ENCODE measurements around the gene COL20A1. TPM values are rescaled to one million over a fixed set of nuclear protein-coding genes. Genes with fewer than 3 reads are reported as not detected.
"Not testable (repeated sequence)": the region's sequence is repeated elsewhere in the genome, so short reads cannot be mapped to it uniquely, and the experiment has no call there.

Gene COL20A1
- total and polyA plus RNA-seq, 7 experiments from 2014 or later, result 0.08 TPM; not detected in 6

DNA sequence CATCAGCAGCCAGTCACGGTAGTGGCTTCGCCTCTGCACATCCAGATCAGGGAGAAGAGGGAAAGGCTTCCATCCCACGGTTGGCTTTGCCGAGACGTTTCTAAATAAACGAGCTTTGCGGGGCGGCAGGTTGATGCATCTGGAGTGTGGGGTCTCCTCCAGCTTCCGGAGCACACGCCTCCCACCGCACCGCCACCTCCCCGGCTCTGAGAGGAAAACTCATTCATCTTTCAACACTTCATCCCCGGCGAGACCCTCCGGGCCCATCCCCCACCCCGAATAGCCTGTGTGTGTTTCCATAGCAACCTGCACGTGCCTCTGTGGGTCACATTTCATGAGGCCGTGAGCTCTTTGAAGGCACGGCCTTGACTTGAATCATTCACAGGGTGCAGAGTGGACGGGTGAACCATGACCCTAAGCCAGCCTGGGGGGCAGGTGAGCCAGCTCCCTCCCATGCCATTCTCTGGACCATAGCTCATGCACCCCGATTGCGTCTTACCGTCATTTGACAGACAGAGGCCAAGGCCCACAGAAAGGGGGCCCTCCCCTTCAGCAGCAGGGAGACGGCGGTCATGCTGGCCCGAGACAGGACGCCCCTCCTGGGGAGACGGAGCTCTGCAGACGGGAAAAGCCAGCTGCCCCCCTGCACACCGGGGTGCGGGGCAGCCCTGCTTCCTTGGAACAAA lies 84.4 kb downstream of the COL20A1 start:
- H3K27me3 Mint-ChIP-seq, result peaks cover 6 to 27% (median 16%) of the 10 kb centered on the region in 5 donors
- H3K27ac Mint-ChIP-seq, result no peak overlapping the region
- DNase-seq (no peak), ATAC-seq (no peak)
- H3K4me1 ChIP-seq (ENCODE audit: control insufficient read depth in 2 of 2, insufficient read depth in 2 of 2, low read length in 2 of 2), result no peaks in the 10 kb centered on the region
- H3K4me3 Mint-ChIP-seq, result no peak overlapping the region
- no peak overlapping the region for H3K27ac ChIP-seq (ENCODE audit: low read depth, low read length)
- no peaks in the 10 kb centered on the region for H3K9me3 Mint-ChIP-seq
- no peak overlapping the region for H3K4me3 ChIP-seq (ENCODE audit: low read length)
- intact Hi-C loops (cut with micrococcal nuclease), result no loop called here
- peaks cover 0 to 3% (median 0%) of the 10 kb centered on the region in 7 donors for H3K4me1 Mint-ChIP-seq
- POLR2A ChIA-PET, result no interaction called here
- H3K36me3 Mint-ChIP-seq, result no peaks in the 10 kb centered on the region
- no peaks in the 10 kb centered on the region for H3K27me3 ChIP-seq (ENCODE audit: control insufficient read depth in 2 of 2, insufficient read depth in 2 of 2, low read length in 2 of 2)
- CTCF ChIA-PET, result interaction anchor here (2.3 kb wide), 1 partner anchor 154 kb away, joined by 6 read pairs; no protein-coding TSS in a partner anchor
- H3K9me3 ChIP-seq (ENCODE audit: control insufficient read depth in 2 of 3, low read length in 3 of 3), result no peaks in the 10 kb centered on the region
- H3K36me3 ChIP-seq (ENCODE audit: control insufficient read depth in 2 of 3, insufficient read depth in 3 of 3, low read length in 3 of 3), result no peaks in the 10 kb centered on the region

DNA sequence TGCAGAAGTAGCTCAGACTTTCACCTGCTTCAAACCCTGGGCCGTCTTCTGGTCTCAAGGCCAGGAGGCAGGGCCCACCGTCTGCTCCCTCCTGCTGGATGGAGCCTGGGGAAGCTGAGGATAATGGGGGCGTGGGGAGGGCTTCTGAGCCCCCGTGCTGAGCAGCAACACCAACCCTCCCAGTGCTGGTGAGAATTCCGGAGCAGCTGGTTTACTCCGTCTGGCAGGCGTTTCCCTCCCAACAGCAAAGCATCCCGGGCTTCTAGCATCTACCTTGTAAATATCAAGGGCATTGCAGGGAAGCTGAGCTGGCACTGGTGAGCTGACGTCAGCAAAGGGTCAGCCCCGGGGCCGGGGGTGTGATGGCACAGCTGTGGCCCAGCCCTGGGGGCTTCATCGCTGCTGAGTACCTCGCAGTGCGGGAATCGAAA lies 85.0 kb downstream of the COL20A1 start:
- no peaks in the 10 kb centered on the region for H3K36me3 Mint-ChIP-seq
- H3K4me3 Mint-ChIP-seq, result no peak overlapping the region
- Histone ChIP-seq H3K27me3 (ENCODE audit: control insufficient read depth in 2 of 2, insufficient read depth in 2 of 2, low read length in 2 of 2) (no peaks in the 10 kb centered on the region), H3K27ac (ENCODE audit: low read depth, low read length) (no peak overlapping the region), H3K4me3 (ENCODE audit: low read length) (no peak overlapping the region), H3K36me3 (ENCODE audit: control insufficient read depth in 2 of 3, insufficient read depth in 3 of 3, low read length in 3 of 3) (no peaks in the 10 kb centered on the region), H3K9me3 (ENCODE audit: control insufficient read depth in 2 of 3, low read length in 3 of 3) (no peaks in the 10 kb centered on the region), H3K4me1 (ENCODE audit: control insufficient read depth in 2 of 2, insufficient read depth in 2 of 2, low read length in 2 of 2) (no peaks in the 10 kb centered on the region)
- CTCF ChIA-PET, result interaction anchor here (2.3 kb wide), 1 partner anchor 155 kb away, joined by 6 read pairs; no protein-coding TSS in a partner anchor
- ATAC-seq, result no peak
- peaks cover 6 to 22% (median 16%) of the 10 kb centered on the region in 5 donors for H3K27me3 Mint-ChIP-seq
- no peak overlapping the region for H3K27ac Mint-ChIP-seq
- no peak for DNase-seq
- POLR2A ChIA-PET, result no interaction called here
- intact Hi-C loops (cut with micrococcal nuclease), result no loop called here
- peaks cover 0 to 3% (median 0%) of the 10 kb centered on the region in 7 donors for H3K4me1 Mint-ChIP-seq
- no peaks in the 10 kb centered on the region for H3K9me3 Mint-ChIP-seq

DNA sequence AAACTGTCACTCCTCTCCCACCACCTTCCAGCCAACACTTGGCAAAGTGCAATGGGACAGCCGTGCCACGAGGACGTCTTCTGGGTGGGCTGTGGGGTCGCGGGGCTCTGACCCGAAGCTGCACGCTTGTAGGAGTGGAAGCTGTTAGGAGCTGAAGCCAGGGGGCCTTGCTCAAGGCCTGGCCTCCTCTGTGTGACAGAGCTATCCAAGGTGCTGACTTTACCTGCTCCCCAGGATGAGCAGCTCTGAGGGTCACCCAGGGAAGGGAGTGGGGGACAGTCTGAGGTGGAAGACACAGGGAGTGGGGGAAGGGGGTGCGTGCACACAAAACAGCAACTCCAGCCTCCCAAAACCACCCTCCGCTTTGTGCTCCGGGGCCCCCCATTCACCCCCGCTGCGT lies 85.6 kb downstream of the COL20A1 start:
- H3K4me1 ChIP-seq (ENCODE audit: control insufficient read depth in 2 of 2, insufficient read depth in 2 of 2, low read length in 2 of 2), result no peaks in the 10 kb centered on the region
- no peak overlapping the region for H3K4me3 Mint-ChIP-seq
- POLR2A ChIA-PET, result no interaction called here
- ATAC-seq, result no peak
- intact Hi-C loops (cut with micrococcal nuclease), result no loop called here
- H3K27me3 Mint-ChIP-seq, result peaks cover 6 to 26% (median 20%) of the 10 kb centered on the region in 5 donors
- no peak overlapping the region for H3K4me3 ChIP-seq (ENCODE audit: low read length)
- no peaks in the 10 kb centered on the region for H3K9me3 Mint-ChIP-seq
- H3K36me3 Mint-ChIP-seq, result no peaks in the 10 kb centered on the region
- no peaks in the 10 kb centered on the region for H3K27me3 ChIP-seq (ENCODE audit: control insufficient read depth in 2 of 2, insufficient read depth in 2 of 2, low read length in 2 of 2)
- H3K27ac ChIP-seq (ENCODE audit: low read depth, low read length), result no peak overlapping the region
- CTCF ChIA-PET, result interaction anchor here (2.3 kb wide), 1 partner anchor 155 kb away, joined by 6 read pairs; no protein-coding TSS in a partner anchor
- no peaks in the 10 kb centered on the region for H3K9me3 ChIP-seq (ENCODE audit: control insufficient read depth in 2 of 3, low read length in 3 of 3)
- no peak overlapping the region for H3K27ac Mint-ChIP-seq
- DNase-seq, result no peak
- H3K36me3 ChIP-seq (ENCODE audit: control insufficient read depth in 2 of 3, insufficient read depth in 3 of 3, low read length in 3 of 3), result no peaks in the 10 kb centered on the region
- peaks cover 0 to 3% (median 0%) of the 10 kb centered on the region in 7 donors for H3K4me1 Mint-ChIP-seq

DNA sequence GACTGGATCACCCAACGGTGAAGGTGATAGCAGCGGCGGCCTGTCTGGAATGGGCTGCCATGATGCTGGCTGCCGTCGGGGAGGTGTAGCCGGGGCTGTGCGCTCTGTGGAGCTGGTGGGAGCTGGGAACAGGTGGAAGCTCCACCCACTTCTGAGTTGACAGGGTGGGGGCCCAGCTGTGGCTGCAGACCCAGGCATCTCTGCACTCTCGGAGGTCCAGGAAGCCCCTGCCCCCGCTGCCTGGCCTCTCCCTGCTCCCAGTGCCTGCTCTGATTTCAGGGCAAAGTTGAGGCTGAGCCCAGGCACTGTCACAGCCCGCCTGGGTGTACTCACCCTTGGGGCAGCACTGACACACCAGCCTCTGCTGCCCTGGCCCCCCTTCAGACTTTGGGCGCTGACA lies 86.3 kb downstream of the COL20A1 start:
- H3K36me3 ChIP-seq (ENCODE audit: control insufficient read depth in 2 of 3, insufficient read depth in 3 of 3, low read length in 3 of 3), result no peaks in the 10 kb centered on the region
- ATAC-seq, result no peak
- Mint-ChIP-seq H3K27ac (no peak overlapping the region), H3K27me3 (peaks cover 6 to 26% (median 20%) of the 10 kb centered on the region in 5 donors), H3K4me1 (peaks cover 0 to 3% (median 0%) of the 10 kb centered on the region in 7 donors), H3K9me3 (no peaks in the 10 kb centered on the region), H3K36me3 (no peaks in the 10 kb centered on the region), H3K4me3 (no peak overlapping the region)
- CTCF ChIA-PET, result no interaction called here
- DNase-seq, result no peak
- H3K4me1 ChIP-seq (ENCODE audit: control insufficient read depth in 2 of 2, insufficient read depth in 2 of 2, low read length in 2 of 2), result no peaks in the 10 kb centered on the region
- H3K27me3 ChIP-seq (ENCODE audit: control insufficient read depth in 2 of 2, insufficient read depth in 2 of 2, low read length in 2 of 2), result no peaks in the 10 kb centered on the region
- no peaks in the 10 kb centered on the region for H3K9me3 ChIP-seq (ENCODE audit: control insufficient read depth in 2 of 3, low read length in 3 of 3)
- H3K27ac ChIP-seq (ENCODE audit: low read depth, low read length), result no peak overlapping the region
- no peak overlapping the region for H3K4me3 ChIP-seq (ENCODE audit: low read length)
- intact Hi-C loops (cut with micrococcal nuclease), result no loop called here
- POLR2A ChIA-PET, result no interaction called here

DNA sequence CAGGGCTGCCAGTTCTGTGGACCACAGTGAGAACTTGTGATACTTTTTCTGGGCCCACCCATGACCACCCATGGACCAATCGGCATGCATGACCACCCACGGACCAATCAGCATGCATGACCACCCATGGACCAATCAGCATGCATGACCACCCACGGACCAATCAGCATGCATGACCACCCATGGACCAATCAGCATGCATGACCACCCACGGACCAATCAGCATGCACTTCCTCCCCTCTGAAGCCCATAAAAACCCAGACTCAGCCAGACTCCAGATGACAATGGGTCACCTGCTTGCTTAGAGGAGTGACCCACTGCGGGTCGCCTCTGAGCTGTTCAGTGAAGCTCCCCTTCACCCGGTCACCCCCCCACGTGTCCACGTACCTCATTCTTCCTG lies 86.9 kb downstream of the COL20A1 start:
- H3K27ac Mint-ChIP-seq; H3K27ac ChIP-seq (ENCODE audit: low read depth, low read length); H3K4me1 Mint-ChIP-seq; H3K36me3 ChIP-seq (ENCODE audit: control insufficient read depth in 2 of 3, insufficient read depth in 3 of 3, low read length in 3 of 3); H3K36me3 Mint-ChIP-seq; H3K9me3 Mint-ChIP-seq; H3K4me3 Mint-ChIP-seq; H3K4me1 ChIP-seq (ENCODE audit: control insufficient read depth in 2 of 2, insufficient read depth in 2 of 2, low read length in 2 of 2); DNase-seq; H3K9me3 ChIP-seq (ENCODE audit: control insufficient read depth in 2 of 3, low read length in 3 of 3); CTCF ChIA-PET; H3K27me3 ChIP-seq (ENCODE audit: control insufficient read depth in 2 of 2, insufficient read depth in 2 of 2, low read length in 2 of 2); ATAC-seq; POLR2A ChIA-PET; H3K4me3 ChIP-seq (ENCODE audit: low read length): not testable (repeated sequence)
- H3K27me3 Mint-ChIP-seq, result peaks cover 6 to 26% (median 20%) of the 10 kb centered on the region in 5 donors
- intact Hi-C loops (cut with micrococcal nuclease), result loop anchor here in 1 of 2 donors (5.0 kb wide), 1 partner anchor 323 kb away; no protein-coding TSS in a partner anchor

DNA sequence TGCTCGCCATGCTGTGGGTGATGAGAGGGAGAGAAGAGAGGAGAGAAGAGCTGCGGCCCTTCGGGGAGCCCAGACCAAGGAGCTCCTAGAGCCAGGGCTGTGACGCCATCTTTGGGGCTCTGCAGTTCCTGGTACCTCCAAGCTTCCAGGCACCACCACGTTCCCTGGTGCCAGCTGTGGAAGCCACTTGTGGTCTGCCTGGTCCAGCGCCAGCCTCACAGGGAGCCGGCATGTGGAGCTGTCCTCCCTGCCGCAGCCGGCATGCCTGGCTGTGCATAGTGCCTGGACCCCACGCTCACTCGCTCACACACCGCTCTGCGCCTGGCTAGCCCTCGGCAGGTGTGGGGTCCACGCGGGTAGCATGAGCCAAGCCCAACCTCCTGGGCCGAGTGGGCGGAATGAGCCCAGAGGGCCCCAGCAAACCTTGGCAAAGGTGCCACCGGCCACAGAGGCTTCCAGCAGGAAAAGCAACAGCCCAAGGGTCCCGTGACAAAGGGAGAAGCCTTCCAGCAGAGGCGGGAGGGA lies 87.4 kb downstream of the COL20A1 start:
- H3K9me3 ChIP-seq (ENCODE audit: control insufficient read depth in 2 of 3, low read length in 3 of 3), result peaks cover 0 to 6% (median 0%) of the 10 kb centered on the region in 3 experiments
- Mint-ChIP-seq H3K27ac (no peak overlapping the region), H3K4me3 (no peak overlapping the region), H3K27me3 (peaks cover 6 to 30% (median 20%) of the 10 kb centered on the region in 5 donors), H3K36me3 (peaks cover 0 to 4% (median 3%) of the 10 kb centered on the region in 5 donors), H3K9me3 (peaks cover 0 to 9% (median 3%) of the 10 kb centered on the region in 11 donors), H3K4me1 (peaks cover 0 to 3% (median 0%) of the 10 kb centered on the region in 7 donors)
- no peak for ATAC-seq
- ChIA-PET CTCF (interaction anchor here (0.6 to 2.9 kb wide), 2 partner anchors 20 to 157 kb away, joined by 3 to 21 read pairs; no protein-coding TSS in a partner anchor), POLR2A (no interaction called here)
- intact Hi-C loops (cut with micrococcal nuclease), result loop anchor here in 1 of 2 donors (5.0 kb wide), 1 partner anchor 323 kb away; no protein-coding TSS in a partner anchor
- no peak overlapping the region for H3K4me3 ChIP-seq (ENCODE audit: low read length)
- H3K4me1 ChIP-seq (ENCODE audit: control insufficient read depth in 2 of 2, insufficient read depth in 2 of 2, low read length in 2 of 2), result no peaks in the 10 kb centered on the region
- H3K36me3 ChIP-seq (ENCODE audit: control insufficient read depth in 2 of 3, insufficient read depth in 3 of 3, low read length in 3 of 3), result no peaks in the 10 kb centered on the region
- DNase-seq, result no peak
- H3K27ac ChIP-seq (ENCODE audit: low read depth, low read length), result no peak overlapping the region
- no peaks in the 10 kb centered on the region for H3K27me3 ChIP-seq (ENCODE audit: control insufficient read depth in 2 of 2, insufficient read depth in 2 of 2, low read length in 2 of 2)

Measured in naive thymus-derived CD4-positive, alpha-beta T cell (primary cell).